HG03378 (cell line): ENCODE data around the gene TNPO2.

Source experiments
- ATAC-seq: cut with Tn5 transposase; IDR thresholded peaks from one replicate; pipeline ENCODE4 v1.9.1; 2021; ENCODE audit warnings: mild to moderate bottlenecking, moderate library complexity; ENCODE audit not compliant: unreplicated experiment

The TNPO2 gene

GRCh38 chr19:12652219-12652618 lies 71.5 kb downstream of the TNPO2 start:
- ATAC-seq: no peak

GRCh38 chr19:12649941-12650340 lies 73.8 kb downstream of the TNPO2 start:
- no peak for ATAC-seq
